OCI-M1 (cell line): Measurements from ENCODE around the gene IL1RAPL2.
"Not testable (repeated sequence)": the region's sequence is repeated elsewhere in the genome, so short reads cannot be mapped to it uniquely, and the experiment has no call there.

Source experiments
- DNase-seq: peaks from one replicate; lab custom pipeline; 2025; lab: John Stamatoyannopoulos, UW

The IL1RAPL2 gene

DNA sequence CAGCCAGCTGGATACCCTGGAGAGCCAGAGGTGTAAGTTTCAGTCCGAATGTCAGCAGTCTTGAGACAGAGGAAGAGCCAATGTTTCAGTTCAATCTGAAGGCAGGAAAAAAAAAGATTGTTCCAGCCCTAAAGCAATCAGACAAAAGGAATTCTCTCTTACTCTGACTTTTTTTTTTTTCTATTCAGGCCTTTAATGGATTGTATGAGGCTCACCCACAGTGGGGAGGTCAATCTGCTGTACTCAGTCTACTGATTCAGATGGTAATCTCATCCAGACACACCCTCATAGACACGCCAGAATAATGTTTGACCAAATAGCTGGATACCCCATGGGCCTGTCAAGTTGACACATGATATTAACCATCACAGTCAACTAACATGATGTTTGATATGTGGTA lies 602.6 kb downstream of the IL1RAPL2 start:
- DNase-seq: no peak

DNA sequence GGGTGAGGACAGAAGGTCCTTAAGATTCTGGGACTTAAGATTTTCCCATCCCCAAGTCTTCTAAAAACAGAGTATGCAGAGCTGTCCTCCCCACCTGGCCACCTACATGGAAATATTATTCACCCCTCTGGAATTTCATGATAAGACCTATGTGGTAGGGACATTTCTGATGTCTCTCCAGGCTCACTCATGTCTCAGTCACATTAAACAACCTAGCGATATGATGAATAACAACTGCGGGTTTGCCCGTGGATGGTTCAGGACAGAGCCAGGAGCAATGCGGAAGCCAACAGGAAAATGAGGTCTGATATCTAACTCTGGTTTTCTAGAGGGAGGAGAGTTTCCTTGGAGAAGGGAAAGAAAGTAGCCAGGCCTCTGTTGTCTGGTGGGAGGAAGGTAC lies 607.1 kb downstream of the IL1RAPL2 start:
- no peak for DNase-seq

DNA sequence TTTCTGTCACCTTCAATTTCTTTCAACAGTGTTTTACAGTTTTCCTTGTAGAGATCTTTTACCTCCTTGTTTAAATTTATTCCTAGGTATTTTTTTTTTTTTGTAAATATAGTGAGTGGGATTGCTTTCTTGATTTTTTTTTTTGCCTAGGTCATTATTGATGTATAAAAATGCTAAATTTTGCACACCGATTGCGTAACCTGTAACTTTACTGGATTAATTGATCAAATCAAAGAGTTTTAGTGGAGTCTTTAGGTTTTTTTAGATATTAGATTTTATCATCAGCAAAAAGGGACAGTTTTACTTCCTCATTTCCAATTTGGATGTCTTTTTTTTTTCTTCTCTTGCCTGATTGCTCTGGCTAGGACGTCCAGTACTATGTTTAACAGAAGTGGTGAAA lies 613.6 kb downstream of the IL1RAPL2 start:
- DNase-seq: no peak

DNA sequence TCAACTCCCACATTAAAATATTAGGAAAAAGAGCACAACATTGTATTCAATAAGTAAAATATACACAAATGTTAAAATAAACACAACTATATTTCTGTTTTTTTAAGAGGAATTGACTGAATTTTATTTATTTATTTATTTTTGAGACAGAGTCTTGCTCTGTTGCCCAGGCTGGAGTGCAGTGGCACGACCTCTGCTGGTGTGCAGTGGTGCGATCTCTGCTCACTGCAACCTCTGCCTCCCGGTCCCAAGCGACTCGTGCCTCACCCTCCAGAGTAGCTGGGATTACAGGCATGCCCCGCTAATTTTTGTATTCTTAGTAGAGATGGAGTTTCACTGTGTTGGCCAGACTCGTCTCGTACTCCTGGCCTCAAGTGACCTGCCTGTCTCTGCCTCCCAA lies 623.1 kb downstream of the IL1RAPL2 start:
- DNase-seq: no peak

DNA sequence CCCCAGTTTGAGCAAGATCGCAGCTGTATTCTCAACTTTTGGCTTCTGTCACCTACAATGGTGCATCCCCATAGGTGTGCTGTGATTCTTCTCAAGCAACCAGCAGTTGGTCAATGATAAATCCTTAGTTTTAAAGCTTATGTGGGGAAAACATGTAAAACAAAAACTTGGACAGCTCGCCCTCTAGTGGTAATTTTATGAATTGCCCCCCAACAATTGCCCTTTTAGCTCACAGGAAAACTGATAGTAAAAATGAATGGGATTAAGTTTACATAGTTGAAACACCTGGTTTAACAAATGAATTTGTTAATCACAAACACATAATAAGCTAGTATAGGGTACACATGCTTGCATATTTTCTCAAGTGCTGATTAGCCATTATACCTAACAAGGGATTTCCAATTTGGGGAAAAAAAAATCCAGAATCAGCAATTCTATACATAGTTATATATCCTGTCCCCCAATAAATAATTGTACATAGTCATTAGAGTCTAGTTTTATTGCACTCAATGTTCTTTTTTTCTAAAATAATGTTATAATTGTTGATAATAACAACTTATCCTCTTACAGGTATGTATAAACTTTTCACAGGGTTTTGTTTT lies 624.4 kb downstream of the IL1RAPL2 start:
- peak; percentile 66 for DNase-seq

DNA sequence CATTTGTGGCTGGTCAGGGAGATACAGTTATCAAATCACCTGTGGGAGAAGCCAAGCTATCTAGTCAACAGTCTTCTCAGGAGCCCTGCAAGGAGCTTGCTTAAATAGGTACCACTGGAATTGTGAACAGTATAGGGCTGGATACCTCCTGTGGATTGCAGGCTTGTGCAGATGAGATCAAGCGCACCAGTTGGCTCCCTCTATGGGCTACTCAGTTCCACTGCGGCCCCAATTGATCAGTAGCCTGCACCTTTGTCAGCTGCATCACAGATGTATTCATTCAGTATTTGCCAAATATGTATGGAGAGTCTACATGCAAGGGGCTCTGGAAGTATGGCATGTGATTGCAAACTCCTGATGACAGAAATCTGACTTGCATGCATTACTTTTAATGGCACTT lies 625.9 kb downstream of the IL1RAPL2 start:
- no peak for DNase-seq

DNA sequence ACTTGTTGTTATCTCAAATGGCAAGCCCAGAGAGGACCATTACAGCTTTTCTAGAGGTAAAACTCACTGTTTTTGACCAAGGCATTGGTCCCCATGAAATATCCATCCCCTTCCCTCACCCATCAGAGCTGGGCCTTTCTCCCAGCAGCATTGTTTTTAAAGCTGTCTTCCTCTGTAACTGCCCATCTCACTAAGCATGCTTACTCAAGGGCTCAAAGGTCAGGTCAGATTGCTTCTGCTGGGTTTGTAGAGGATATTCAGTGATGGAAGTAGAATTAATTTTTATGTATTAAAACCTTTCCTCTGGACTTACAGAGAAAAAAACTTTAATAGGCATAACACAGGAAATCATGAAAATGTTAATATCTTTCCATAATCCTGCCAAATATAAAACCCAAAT lies 643.4 kb downstream of the IL1RAPL2 start:
- DNase-seq: no peak

DNA sequence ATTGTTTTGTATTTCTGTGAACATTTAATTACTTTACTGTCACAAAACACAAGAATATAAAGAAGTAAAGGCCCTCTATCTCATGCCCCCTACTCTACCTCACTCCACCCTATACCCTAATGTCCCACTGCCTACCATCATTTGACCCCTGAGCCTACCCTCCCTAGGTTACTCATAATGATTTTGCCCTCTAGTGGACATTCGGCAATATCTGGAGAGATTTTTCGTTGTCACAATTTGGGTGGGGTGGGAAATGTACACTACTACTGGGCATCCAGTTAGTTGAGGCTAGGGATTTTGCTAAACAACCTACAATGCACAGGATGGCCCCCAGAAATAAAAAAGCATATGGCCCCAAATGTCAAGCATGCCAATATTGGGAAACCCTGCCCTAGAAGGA lies 644.3 kb downstream of the IL1RAPL2 start:
- no peak for DNase-seq

DNA sequence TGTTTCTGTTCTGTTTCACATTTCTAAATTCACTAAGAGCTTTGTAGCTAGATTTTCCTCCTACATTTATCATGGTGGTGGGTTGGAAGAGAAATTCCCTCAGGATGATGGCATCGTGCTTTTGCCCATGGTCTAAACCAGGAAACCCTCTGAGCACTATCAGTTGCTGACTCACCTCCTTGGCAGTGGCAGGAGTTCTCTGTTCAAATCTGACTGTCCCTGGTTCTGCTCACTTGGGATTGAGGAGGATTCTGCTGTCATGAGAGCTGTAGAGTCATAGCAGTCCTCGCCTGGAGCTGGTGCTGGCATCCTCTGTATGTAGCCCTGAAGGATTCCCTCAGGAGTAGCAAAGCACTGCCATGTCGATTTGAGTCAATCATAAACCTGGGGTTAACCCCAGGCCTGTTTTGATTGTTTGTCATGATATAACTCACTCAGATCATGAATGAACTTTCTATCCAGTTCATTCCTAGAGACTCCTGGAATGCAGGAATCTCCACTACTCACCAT lies 645.1 kb downstream of the IL1RAPL2 start:
- DNase-seq: no peak

DNA sequence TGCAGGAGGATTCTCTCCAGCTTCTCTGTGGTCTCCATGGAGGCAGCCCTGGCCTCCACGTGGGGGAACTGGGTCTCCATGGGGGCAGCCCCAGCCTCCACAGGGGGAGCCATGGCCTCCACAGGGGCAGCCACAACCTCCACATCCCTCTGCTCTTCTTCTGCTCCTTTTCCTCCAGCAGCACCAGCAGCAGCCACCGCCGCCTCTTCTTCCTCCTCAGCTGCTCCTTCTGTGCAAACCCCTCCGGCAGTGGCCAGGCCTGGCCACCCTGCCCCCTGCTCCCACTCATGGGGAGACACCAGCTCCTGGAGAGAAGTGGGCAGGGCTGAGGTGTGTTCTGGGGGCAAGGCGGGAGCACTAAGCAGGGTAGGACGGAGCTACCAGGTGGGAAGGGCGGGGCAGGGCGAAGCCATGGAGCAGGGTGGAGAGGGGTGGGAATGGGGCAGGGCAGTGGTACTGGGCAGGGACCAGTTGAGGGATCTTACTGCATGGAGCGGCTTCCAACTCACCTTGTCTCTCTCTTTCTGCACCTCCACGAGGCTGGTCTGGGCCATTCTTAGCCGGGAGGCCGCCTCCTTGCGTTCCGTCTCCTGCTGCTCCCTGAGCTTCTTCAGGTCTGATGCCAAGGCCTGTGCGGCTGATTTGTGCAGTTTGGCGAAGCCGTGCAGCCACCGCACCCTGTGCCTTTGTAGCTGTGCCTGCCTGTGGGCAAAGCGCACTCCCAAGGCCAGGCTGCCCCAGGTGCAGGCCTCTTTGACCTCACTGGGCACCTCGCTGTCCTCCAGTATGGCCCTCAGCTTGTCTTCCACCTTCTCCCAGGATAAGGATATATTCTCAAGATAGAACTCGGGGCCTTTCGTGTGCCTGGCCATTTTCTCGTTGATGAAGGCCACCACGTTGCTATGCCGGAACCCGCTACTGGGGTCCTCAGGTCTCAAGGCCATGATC lies 653.7 kb downstream of the IL1RAPL2 start:
- no peak for DNase-seq

DNA sequence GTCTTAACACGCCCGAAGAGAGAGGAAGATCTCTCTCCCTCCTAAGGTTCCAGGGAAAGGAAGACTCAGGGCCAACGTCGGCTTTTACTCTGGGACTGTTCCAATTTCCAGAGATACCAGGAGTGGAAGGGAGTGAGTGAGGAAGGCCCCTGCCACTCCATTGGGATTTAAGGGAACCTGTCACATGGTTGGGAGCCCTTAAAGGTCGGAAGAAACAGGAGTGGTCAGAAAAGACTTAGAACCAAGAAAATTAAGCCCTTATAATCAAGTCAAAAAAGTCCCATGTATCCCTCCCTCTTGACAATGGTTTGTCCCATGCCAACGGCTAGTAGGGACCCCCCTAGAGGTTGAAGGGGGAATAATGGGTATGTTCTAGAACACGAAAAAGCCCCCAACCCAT lies 654.6 kb downstream of the IL1RAPL2 start, which contains the start of gene TEX13A:
Gene TEX13A (minus strand): TSS at position 59 of the 400 bp plus-strand sequence. CDS start 297 bp downstream, outside the sequence.
- no peak for DNase-seq

DNA sequence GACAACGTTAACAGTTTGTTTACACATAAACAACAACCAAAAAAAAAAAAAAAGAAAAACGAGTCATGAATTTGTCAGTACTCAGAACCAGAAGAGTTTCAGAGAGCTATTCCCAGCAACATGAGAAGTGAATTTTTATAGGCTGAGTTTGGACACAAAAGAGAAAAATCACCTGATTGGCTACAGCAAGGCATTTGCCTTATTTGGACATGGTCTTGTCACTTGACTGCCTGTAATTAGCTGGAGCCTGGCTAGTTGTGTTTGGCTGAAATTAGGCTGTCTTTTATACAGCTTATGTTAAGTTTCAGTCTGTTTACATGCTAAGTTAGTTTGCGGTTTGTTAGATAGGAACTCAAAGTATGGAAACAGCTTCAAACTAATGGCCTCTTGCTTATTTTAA lies 655.4 kb downstream of the IL1RAPL2 start:
- peak; percentile 4 for DNase-seq

DNA sequence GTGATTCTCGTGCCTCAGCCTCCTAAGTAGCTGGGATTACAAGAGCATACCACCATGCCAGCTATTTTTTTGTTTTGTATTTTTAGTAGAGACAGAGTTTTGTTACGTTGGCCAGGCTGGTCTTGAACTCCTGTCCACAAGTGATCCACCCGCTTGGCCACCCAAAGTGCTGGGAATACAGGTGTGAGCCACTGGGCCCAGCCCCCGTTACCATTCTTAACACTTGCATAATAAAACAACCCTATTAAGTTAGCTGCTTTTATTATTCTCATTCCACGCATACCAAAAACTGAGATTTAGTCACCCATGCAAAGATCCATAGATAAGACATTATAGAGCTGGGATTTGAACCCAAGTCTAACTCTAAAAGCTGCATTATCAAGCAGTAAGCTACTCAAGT lies 660.5 kb downstream of the IL1RAPL2 start:
- DNase-seq: no peak

DNA sequence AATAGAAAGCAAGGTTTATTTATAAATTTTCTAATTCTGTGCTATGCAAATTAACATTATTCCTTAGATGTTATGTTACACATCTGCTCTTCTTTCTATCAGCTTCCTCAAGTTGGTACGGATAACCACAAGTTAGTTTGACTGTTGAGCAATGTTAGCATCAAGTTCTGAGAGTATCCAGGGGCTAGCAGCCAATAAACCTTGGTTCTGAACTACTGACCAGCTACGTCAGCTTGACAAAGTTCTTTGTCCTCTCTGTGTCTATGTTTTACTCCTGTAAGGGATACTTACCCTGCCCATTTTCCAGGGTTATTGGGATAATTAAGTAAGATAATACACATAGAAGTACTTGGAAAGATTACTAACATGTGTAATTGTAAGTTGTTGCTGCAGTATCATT lies 662.6 kb downstream of the IL1RAPL2 start:
- DNase-seq: no peak

DNA sequence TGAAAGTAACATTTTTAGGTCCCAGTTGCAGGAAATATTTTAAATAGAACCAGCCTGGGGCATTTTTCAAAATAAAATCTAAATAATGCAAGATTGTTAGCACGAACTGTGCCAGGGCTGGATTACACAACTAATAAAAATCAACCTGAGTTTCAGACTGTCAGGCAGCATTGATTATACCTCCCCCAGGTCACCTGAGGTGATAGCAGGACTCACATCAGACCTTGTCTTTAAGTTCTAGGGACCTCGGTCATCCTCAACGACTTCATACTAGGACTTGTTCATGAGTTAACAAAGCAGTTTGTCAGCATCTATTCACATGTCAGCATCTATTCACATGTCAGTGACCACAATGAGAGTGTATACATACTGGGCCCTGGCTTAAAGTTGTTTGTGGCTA lies 663.1 kb downstream of the IL1RAPL2 start:
- no peak for DNase-seq

DNA sequence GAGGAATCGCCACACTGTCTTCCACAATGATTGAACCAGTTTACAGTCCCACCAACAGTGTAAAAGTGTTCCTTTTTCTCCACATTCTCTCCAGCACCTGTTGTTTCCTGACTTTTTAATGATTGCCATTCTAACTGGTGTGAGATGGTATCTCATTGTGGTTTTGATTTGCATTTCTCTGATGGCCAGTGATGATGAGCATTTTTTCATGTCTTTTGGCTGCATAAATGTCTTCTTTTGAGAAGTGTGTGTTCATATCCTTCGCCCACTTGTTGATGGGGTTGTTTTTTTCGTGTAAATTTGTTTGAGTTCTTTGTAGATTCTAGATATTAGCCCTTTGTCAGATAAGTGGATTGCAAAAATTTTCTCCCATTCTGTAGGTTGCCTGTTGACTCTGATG lies 671.4 kb downstream of the IL1RAPL2 start:
- DNase-seq: not testable (repeated sequence)

DNA sequence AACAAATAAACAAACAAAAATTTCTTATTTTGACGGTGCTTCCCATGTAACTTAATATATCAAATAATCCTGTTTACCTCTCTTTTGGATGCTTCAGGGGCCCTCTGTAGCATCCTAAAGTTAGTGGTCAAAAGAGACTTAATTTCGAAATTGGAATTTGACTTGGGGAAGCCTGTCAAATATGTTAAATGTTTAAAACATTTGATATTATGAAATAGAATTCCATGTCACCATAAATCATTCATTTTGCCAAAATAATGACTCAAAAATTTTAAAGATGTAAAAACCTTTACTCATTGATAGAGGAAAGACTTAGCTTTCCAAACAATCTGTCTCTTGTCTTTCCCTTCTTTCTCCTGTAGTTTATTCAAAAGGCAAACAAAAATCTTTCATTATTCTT lies 675.1 kb downstream of the IL1RAPL2 start:
- DNase-seq: no peak

DNA sequence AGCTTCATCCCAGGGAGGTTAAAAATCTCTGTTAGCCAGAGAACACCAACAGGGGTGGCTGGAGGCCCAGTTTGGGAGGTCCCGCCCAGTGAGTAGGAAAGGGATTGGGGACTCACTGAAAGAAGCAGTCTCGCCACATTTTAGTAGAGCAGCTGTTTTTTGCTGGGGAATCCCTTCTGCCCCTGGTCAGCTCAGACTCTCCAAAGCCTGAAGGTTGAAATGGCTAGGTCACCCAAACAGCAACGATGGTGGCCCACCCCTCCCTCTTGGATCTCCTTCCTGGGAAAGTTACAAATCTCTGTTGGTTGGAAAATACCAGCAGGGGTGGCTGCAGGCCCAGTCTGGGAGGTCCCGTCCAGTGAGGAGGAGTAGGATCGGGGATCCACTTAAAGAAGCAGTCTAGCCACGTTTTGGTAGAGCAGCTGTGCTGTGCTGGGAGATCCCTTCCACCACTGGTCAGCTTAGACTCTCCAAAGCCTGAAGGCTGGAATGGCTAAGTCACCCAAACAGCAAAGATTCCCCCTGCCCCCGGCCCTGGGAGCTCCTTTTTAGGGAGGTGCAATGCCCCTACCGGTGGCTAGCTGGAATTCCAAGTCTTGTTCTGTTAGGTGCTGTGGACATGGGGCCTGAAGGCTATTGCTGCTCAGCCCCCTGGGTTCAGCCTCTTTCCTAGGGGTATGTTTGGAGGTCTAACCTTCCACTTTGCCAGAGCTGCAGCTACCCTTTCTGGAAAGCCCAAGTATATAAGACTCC lies 694.5 kb downstream of the IL1RAPL2 start:
- DNase-seq: no peak

DNA sequence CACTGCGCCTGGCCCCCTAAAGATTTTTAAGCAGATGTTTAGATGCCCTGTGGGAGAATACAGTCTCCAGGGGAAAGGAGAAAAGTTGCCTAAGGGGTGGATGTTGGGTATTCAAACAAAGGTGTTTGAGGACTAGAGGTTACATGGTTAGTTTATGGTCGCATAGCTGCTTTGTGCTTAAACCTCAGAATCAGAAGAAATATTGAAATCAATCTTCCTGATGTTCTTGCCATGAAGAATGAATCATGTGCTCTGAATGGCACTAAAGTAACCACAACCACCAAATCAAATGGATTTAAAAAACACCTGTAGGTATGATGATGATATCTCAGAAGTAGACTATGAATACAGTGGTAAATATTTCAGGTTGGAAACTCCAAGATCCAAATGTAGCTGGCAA lies 697.2 kb downstream of the IL1RAPL2 start:
- no peak for DNase-seq

DNA sequence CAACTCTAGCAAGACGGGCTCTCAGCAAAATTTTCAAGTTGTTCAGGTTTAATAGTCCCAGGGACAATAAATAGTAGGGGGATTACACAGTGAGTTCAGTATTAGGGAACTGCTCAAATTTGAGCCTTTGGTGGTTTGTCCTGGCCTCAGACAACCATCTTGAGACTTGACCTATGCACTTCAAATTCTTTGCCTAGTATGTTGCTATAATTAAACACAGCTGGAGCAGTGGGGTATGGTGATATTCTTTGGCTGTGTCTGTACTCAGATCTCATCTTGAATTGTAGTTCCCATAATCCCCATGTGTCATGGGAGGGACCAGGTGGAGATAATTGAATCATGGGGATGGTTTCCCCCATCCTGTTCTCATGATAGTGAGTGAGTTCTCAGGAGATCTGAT lies 697.8 kb downstream of the IL1RAPL2 start:
- DNase-seq: no peak

DNA sequence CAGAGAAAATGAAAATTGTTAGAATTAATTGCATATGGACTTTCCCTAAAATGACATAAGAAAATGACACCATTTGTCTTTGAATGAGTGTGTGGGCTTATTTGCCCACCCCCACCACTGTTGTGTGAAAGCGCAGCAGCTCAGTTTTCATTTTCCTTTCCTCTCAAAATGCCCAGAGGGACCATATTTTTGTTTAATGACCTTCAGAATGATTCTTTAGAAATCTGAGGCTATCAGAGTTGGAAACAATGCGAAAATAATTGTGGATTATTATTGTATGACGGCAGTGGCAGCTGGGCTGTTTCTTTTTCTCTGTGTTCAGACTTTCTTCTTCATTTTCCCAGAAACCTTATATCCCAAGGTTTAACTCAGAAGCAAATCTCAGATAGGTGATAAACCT lies 699.1 kb downstream of the IL1RAPL2 start:
- no peak for DNase-seq

DNA sequence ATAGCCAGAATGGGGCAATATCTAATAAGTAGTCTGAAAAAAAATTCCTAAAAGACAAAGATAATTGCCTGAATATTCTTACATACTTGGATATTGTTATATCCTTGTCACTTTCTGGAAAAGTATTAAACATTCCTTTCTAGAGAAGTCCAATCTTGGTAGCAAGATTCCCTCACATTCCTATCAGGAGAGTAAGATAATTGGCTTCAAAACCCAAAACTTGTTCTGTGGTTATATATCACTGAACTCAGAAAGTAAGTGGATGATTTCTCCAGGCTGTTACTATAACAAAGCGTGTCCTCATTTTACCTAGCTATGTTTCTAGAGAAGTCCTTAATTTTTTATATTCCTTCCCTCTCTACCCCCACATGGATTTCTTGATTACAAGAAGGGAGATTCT lies 700.5 kb downstream of the IL1RAPL2 start:
- DNase-seq: no peak

DNA sequence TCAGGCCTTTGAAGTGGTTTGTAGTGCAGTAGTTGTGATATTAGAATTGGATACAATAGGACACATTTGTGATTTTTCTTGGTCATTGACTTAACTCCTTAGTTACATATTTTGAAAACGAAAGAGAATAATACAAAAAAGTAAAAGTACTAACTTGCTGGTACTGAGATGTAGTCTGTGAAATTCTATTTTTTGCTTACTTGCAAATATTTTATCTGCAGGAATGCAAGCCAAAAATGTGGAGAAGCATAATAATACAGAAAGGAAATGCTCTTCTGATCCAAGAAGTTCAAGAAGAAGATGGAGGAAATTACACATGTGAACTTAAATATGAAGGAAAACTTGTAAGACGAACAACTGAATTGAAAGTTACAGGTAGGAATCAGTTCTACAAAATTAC lies 701.2 kb downstream of the IL1RAPL2 start:
- no peak for DNase-seq
